Measurements from ENCODE around the gene DGKB.
"Not testable (repeated sequence)": the region's sequence is repeated elsewhere in the genome, so short reads cannot be mapped to it uniquely, and the experiment has no call there.

The DGKB gene

DNA sequence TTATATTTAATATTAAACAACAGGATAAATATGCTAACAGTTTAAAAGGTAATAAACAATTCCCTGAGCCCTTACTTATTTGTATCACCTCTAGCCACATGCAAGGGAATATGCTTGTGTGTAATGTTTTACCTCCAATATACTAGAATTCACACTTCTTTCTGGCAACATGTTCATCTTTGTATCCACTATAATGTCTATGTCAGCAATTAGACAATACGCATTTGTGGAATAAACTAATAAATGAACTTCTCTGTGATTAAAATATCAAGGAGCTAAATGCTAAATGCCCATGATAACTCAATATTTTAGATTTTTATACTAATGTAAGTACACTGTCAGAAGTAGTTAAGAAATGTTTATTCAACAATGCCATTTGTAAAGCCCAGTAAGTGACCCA is 350.5 kb downstream of the DGKB start:
- no peak for DNase-seq

DNA sequence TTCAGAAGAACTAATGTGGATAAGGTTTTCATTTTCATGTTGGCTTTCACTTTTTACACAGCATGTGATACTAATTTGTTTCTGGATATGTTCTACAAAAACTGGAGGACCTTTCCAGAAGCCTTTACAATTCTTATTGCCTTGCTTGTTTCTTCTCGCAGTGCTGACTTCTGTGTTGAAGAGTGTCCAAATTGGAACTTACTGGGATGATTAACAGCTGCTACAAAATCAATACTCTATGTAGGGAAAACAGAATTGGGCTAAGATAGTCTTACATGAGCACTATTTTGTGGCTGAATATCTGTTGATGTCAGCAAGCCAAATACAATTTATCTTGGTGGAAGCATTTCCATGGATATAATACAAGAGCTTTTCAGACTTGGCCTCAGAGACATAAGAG is 351.2 kb downstream of the DGKB start:
- DNase-seq, result no peak

DNA sequence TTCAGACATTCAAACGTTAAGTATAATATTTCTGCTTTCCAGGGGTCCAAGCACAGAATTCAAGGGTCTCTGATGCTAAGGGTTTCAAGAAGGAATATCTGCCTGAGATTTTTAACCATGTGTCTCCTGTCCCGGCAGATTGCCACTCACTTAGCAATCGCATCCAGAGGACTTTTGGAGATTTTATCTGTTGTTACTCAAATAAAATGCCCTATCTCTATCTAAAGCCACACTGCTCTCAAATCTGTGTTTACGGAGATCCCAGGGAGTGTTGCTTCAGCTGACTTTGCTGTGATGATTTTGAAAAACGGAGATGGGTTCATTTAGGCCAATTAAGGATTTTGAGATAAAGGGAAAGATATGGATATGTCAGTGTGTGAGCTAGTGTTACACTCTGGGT is 359.9 kb downstream of the DGKB start:
- DNase-seq, result no peak

DNA sequence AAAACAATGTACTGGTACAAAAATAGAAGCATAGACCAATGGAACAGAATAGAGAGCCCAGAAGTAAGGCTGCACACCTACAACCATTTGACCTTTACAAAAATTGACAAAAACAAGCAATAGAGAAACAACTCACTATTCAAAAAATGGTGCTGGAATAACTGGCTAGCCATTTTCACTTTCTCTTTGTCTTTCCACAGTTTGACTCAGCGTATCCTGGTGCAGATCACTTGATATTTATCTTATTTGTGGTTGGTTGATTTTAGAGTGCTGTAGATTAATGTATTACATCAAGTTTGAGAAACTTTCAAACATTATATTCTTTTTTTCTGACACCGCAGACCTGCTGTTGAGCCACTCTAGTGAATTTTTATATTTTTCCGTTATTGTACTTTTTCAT is 381.4 kb downstream of the DGKB start:
- DNase-seq, result no peak

DNA sequence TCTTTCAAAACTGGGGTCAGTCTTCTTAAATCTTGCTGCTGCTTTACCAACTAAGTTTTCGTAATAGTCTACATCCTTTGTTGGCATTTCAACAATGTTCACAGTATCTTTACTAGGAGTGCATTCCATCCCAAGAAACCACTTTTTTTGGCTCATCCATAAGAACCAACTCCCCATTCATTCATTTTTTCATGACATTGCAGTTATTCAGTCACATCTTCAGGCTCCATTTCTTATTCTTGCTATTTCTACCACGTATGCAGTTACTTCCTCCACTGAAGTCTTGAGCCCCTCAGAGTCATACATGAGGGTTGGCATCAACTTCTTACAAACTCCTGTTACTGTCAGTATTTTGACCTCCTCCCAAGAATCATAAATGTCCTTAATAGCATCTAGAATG is 392.3 kb downstream of the DGKB start:
- DNase-seq, result no peak

DNA sequence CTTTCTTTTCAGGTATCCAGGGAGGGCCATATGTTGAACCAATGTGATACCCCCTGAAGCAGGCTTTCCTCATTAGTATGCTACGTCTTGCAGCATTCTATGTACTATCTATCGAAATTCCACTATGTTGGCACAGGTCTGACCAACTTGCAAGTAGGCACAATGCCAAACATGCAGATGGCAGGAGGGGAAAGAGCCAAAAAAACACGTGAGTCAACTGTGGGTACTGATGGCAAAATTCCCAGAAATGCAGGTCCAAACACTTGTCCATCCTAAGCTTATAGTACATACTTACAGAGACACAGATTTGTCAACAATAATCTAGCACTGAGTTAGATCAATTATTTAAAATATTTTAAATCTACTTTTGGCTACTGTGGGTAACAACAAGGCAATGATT is 394.9 kb downstream of the DGKB start:
- DNase-seq, result no peak

DNA sequence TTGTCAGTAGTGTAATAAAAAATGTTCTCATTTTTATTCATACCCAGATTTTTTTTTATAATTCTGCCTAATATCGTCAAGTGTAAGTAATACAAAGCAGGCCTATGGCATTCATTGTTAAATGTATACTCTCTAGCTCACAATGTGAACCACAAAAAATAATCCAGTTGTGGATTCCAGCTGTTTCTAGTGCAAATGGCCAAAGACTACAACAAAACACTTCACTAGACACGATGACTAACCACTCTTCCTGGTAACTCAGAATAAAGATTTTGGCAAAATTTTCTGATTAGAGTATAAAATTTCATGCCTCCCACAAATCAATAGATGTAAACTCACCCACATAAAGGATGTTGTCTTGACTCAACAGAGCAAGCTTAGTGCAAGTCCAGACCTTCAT is 396.6 kb downstream of the DGKB start:
- DNase-seq, result no peak

DNA sequence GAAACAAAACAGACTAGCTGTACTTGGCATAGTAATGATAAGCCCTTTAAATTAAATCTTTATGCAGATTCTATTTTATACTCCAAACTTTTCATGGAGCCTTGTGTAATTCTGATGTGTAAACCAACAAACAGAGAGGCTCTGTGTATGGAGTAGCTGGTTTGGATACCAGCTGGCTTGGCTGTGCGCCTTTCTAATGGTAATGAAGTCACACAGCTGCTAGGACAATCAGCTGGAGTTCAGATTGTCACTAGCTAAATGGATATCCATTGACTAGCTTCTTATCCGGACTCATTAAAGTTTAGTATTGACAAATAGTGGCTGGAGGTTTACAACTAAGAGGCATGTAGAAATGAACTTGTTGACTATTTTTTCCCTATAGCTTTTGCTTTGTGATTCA is 398.4 kb downstream of the DGKB start:
- no peak for DNase-seq

DNA sequence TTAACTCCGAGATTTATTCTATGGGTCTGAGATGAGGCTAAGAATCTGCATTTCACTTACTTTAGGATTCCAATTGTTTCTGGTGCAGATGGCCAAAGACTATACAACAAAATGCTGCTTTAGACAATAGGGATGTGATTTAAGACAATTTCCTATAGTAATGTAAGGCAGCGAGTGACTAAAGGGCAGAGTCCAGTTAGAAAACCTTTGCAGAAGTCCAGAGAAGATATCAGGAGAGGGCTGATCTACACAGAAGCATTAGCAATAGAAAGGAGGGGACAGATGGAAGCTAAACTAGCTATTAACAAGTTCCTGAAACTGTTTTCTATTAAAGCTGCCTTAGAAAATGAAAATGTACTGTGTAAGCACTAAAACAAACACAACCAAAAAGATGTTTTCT is 398.9 kb downstream of the DGKB start:
- no peak for DNase-seq

DNA sequence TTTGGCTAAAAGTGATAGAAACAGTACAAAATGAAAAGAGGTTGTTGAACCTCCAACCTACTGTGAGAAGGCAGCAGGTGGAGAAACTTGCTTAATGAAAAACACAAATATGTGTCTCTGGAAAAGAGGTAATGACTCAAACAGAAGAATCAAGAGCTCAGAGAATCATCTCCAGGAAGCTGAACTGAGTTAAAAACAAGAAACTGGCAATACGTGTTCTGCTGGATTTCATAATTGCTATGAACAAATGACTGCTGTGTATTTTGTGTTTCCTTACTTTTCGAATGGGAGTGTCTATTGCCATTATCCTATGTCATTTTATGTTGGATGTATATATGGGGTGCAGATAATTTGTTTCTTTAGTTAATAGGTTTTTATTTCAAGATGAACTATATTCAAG is 401.1 kb downstream of the DGKB start:
- DNase-seq, result no peak

DNA sequence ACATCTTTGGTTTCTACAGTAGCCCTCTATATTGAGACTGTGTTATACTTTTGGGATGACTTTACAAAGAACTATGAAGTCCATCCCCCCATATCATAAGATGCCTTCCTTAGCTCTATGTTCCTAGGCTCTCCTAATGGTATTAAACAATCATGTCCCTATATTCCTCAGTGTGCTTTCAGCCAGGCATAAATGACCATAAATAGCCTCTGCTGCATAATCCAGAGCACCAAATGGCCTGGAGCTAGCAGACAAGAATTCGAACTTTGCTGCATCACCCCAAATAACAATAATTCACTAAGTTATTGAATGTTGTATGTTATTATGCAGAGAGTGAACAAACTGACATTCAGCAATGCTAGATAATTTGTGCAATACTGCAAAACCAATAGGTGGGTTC is 405.2 kb downstream of the DGKB start:
- DNase-seq, result no peak

DNA sequence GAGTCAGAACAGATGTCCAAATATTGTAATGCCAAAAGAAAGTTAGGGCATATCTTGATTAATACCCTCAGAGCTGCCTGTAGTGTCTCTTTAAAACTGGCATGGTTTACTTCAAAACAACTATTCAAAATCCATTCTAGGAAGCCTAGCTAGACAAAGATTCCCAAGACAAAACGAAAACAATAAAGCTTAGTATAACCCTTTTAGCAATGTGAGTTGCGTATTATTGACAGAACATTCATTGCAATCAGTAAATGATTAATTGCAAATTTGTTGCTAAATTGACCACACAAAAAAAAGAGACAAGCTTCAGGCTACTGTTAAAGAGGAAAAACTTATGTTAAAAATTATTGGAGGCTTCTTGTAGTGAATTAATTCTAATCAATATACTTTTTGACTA is 406.9 kb downstream of the DGKB start:
- DNase-seq, result no peak

DNA sequence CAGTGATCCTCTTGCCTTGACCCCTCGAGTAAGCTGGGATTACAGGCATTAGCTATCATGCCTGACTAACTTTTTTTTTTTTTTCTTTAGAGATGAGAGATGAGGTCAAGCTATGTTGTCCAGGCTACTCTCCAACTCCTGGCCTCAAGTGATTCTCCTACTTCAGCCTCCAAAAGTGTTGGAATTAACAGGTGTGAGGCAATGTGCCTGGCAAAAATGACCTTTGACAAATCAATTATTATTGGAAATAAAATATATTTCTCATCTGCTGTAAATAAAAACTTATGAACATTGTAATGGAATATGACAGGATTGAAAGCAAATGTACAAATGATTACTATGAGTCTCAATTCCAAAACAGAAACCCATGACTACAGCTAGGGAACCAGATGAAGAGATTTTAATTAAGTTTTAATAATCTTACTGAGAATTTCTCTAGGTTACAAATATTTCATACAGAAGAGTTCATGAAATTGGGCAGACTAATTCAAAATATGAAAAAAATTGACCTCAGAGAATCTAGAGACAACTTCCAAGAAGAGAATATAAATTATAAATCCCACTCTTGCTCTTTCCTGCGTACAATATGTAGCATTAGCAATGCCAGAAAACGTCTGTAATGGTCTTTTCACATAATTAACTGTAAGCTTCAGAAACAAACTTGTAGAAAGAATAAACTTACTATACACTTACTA is 414.7 kb downstream of the DGKB start:
- DNase-seq, result no peak

DNA sequence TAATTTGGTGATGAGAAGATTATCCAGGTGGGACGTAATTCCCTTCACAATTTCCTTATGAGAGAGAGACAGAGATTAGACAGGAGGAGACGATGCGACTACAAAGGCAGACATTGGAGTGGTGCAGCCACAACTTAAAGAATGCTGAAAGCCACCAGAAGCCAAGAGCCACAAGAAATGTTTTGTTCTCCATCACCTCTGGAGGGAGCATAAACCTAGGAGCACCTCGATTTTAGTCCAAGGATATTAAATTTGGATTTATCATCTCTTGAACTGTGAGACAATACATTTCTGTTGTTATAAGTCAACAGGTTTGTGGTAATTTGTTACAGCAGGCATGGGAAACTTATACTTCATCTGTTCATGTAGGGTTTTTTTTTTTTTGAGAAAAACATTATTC is 418.9 kb downstream of the DGKB start:
- no peak for DNase-seq

DNA sequence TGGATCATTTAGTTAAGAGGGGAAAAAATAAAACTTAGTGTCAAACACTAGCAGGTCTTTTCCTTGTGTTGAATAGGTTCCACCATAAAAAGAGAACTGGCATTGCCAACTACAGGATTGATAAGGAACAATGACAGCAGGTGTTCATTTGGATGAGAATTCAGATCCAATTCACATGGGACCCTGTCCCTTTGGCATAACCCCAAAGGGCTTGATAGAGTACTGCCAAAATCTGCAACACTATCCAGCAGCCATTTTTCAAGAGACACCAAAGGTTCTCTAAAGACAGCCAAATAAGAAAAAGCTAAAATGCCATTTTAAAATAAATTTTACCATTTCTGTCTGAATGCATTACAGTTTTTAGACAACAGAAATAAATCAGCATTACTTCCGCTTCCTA is 422.3 kb downstream of the DGKB start:
- DNase-seq, result no peak

DNA sequence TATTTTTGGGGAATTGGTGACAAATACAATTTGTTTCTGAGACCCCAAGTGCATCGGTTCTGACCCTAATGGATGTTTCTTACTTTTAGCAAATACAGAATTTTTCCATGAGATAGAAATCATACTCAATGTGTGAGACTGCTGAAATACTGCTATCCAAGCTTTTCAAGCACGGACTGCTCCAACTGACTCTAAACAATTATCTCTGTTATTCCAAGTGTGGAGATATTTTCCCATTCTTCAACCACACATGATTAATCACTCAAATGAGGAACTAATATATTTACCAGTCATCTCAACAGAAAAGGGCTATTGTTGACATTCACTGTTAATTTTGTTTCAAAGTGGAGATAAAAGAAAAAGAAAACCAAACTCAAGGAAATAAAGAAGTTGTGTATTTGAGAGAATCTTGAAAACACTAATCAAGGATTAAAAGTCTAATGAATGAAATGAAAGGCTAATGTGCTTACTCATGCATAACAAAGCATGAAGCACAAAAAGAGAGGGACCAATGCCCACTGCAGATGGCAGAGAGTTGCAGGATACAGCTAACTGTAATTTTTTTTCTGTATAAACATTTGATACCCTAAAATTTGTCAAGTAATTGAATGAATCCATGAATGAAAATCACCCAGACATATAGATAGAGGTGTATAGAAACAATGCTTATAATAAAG is 423.6 kb downstream of the DGKB start:
- DNase-seq, result no peak

DNA sequence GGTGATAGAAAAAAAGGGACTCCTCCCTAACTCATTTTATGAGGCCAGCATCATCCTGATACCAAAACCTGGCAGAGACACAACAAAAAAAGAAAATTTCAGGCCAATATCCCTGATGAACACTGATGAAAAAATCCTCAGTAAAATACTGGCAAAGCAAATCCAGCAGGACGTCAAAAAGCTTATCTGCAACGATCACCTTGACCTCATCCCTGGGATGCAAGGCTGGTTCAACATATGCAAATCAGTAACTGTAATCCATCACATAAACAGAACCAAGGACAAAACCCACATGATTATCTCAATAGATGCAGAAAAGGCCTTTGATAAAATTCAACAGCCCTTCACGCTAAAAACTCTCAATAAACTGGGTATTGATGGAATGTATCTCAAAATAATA is 440.8 kb downstream of the DGKB start:
- not testable (repeated sequence) for DNase-seq

DNA sequence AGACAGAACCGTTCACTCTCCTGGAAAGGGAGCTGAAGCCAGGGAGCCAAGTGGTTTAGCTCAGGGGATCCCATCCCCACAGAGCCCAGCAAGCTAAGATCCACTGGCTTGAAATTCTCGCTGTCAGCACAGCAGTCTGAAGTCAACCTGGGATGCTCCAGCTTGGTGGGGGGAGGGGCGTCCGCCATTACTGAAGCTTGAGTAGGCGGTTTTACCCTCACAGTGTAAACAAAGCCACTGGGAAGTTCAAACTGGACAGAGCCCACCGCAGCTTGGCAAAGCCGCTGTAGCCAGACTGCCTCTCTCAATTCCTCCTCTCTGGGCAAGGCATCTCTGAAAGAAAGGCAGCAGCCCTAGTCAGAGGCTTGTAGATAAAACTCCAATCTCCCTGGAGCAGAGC is 443.7 kb downstream of the DGKB start:
- not testable (repeated sequence) for DNase-seq

DNA sequence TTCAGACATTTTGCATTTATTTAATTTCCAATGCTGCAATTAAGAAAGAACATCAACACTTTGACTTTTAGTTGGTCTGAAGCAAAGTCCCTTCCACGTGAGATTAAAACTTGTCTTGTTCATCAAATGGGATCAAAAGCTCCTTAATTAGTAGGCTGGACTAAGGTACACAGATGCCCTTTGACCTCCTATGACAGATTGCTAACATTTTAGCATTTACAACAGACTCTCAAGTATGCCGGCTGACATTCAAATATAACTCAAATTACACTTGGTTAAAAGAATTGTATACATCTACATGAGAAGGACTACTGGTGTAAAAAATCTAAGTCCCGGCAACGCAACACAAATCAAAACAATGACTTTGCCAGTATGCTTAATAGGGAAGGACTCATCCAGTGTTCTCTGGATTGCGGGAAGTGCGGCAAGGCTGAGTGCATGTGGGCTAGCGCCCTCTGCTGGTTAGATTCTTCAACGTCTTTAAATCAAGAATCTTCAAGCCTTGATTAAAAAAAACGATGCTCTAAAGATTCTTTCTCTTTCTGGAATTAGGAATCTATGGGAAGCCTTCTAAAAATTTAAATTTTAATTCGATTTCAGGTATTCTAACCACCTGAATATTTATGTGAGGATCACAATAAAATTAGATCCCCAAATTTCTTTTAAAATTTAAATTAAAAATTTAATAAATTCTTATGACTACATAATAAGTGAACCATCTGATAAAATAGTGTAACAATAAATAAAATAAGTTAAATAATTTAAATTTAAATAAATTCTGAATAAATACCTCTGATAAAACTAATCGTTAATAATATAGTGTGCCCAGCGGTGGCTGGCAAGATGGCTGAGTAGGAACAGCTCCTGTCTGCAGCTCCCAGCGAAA is 444.7 kb downstream of the DGKB start:
- peak; percentile 31 to 36 for DNase-seq

DNA sequence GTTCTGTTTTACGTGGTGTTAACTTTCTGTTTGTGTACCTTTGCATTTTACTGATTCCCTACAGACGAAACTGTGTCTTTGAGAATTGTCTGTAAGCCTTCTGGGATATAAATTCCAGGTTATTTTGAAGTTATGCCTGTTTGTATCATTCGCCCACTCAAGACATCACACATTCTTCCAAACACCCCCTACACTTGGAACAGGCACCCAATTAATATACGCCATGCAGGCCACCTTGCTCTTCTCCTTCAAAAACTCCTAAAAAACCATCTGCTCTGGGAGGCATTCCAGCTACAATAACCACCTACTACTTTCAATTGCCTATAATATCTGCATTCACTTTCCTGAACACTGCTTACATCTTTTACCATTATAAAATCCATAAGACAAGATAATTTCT is 453.3 kb downstream of the DGKB start:
- DNase-seq, result no peak

DNA sequence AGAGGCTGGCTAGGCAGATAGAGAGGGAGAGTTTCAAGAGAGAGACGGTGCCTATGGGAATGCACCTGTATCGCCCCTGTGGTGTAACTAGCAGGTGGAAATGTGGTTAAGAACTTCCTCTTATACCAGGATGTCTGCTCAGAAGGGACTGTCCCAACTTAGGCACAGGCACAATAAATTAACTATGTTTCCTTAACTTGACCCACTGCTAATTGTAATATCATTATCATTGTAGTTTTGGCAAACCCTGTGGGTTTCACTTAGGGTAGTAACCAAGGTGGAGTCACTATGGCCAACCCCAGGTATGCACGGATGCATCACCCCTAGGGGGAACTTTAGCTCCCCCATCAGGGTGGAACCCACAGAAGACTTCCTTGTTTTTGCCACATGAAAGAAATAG is 455.7 kb downstream of the DGKB start:
- DNase-seq, result no peak

DNA sequence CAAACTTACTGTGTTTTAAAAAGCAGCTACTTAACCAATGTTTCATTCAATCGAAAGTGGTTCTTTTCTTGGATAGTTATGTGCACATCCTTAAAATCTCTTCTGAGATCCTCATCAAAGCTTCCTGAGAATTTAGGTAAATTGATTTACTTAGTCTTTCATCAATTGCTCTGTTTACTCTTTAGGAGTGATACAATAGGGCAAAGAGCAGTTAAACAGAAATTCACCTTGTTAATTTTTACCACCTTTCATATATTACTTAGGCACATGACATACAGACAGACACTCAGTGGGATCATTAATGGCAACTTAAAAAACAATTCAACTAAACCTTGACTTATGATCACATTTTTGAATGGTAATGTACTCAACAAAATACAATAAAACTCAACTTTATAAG is 456.3 kb downstream of the DGKB start:
- no peak for DNase-seq

DNA sequence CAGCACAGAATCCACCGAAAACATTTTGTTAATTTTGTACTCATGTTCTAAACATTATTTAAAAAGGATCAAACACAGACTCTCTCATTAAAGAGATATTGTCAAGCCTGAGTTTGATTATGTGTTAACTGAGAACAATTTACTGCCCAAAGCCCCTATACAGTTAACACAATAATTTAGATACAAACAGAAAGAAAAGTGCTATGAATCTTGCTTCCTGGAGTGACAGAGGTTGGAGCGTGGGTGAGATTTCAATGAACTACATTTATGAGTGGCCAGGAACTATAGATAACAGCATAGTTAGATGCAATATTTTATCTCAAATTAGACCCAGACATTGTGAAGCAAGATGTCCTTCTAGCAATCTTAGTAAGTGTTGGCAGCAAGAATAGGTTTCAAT is 464.2 kb downstream of the DGKB start:
- no peak for DNase-seq

DNA sequence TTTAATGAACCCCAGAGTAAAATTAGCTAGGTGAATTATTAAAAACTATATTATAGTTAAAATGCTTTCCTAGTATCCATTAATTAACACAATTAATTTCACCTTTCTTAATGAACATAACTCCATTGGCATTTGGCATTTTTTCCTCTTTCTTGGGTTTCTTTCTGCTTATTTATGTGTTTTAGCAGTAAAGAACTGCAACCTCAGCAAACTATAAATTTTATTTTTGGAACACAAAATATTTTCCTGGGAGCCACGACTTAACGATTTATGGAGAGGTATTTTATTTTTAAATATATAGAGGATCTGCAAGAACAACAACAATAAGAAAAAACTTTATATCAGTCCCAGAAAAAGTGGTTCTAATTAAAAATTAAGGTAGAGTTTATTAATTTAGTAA is 465.7 kb downstream of the DGKB start:
- DNase-seq, result no peak
